Peyer's patch (tissue), 4 donors: ENCODE data around the gene BARHL2.

Experiments used
- POLR2A ChIP-seq, 2 donors: fragments of 450-650 bp; IDR thresholded peaks; one replicate each; pipeline ENCODE4 v1.5.1; 2017; ENCODE audit warnings: antibody characterized with exemption in 2 of 2, mild to moderate bottlenecking in 2 of 2, moderate library complexity in 2 of 2
- TF ChIP-seq, protein P1 (sequence below), 6 experiments: fragments of 450-650 bp in 4 of 6; fragments of 200-600 bp in 2 of 6; sonication (generic) in 1 of 6; IDR thresholded peaks; one replicate each; pipeline ENCODE4 v1.5.1; 2017 to 2019; ENCODE audit warnings: antibody characterized with exemption in 6 of 6, mild to moderate bottlenecking in 3 of 6, moderate library complexity in 1 of 6

GRCh38 chr1:90716552-90717355 lies at the start of gene BARHL2:
- TF ChIP-seq, protein P1, sequence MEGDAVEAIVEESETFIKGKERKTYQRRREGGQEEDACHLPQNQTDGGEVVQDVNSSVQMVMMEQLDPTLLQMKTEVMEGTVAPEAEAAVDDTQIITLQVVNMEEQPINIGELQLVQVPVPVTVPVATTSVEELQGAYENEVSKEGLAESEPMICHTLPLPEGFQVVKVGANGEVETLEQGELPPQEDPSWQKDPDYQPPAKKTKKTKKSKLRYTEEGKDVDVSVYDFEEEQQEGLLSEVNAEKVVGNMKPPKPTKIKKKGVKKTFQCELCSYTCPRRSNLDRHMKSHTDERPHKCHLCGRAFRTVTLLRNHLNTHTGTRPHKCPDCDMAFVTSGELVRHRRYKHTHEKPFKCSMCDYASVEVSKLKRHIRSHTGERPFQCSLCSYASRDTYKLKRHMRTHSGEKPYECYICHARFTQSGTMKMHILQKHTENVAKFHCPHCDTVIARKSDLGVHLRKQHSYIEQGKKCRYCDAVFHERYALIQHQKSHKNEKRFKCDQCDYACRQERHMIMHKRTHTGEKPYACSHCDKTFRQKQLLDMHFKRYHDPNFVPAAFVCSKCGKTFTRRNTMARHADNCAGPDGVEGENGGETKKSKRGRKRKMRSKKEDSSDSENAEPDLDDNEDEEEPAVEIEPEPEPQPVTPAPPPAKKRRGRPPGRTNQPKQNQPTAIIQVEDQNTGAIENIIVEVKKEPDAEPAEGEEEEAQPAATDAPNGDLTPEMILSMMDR (IDR thresholded peaks at IDR 0.05), result no peak
- TF ChIP-seq POLR2A (IDR thresholded peaks at IDR 0.05), result no peak
